PC-9 (cell line): ENCODE data around the gene TAS2R16. TPM values are rescaled to one million over a fixed set of nuclear protein-coding genes. Genes with fewer than 3 reads are reported as not detected.

Experiments used
- BruUV-seq: library from RNA; stranded (reverse); fragments of 400-500 nt; replicated peaks from 2 replicates; lab custom pipeline; 2021; lab: Mats Ljungman, UMichigan
- CTCF ChIA-PET: fragments of 300-600 bp; sonication (Branson Sonifier 250); formaldehyde crosslinking; loops from one replicate; lab custom pipeline; 2022; ENCODE audit warnings: antibody characterized with exemption; lab: Charles Lee
- POLR2A ChIA-PET: fragments of 300-600 bp; sonication (Branson Sonifier 250); formaldehyde crosslinking; loops from one replicate; lab custom pipeline; 2022; ENCODE audit warnings: antibody characterized with exemption; ENCODE audit not compliant: unreplicated experiment; lab: Charles Lee
- DNase-seq, 2 experiments: peaks; one replicate each; pipeline versions ENCODE4 v3.0.0 to v3.0.0-alpha.2; 2015 to 2022; ENCODE audit warnings: mixed read lengths in 1 of 2
- H2AFZ ChIP-seq: fragments of 200-600 bp; sonication (generic); 2 replicates; pipeline ENCODE4 v1.8.1; 2017; ENCODE audit warnings: antibody characterized with exemption
- H3F3A ChIP-seq: fragments of 200-600 bp; sonication (generic); 2 replicates; pipeline ENCODE4 v1.8.1; 2017; ENCODE audit warnings: antibody characterized with exemption, mild to moderate bottlenecking, low read depth; ENCODE audit not compliant: insufficient read depth
- H3K27ac ChIP-seq: fragments of 200-600 bp; sonication (generic); 2 replicates; pipeline ENCODE4 v1.6.1; 2016; ENCODE audit warnings: mixed run types
- H3K27me3 ChIP-seq: fragments of 200-600 bp; sonication (generic); 2 replicates; pipeline ENCODE4 v1.6.1; 2016; ENCODE audit warnings: low read depth, mixed run types; ENCODE audit not compliant: insufficient read depth
- H3K36me3 ChIP-seq: fragments of 200-600 bp; sonication (generic); 2 replicates; pipeline ENCODE4 v1.6.1; 2016; ENCODE audit warnings: low read depth, mixed run types
- H3K4me1 ChIP-seq: fragments of 200-600 bp; sonication (generic); replicated peaks from 2 replicates; pipeline ENCODE4 v1.6.1; 2016; ENCODE audit warnings: mixed run types; ENCODE audit not compliant: insufficient read depth
- H3K4me2 ChIP-seq: fragments of 200-600 bp; sonication (generic); 2 replicates; pipeline ENCODE4 v1.6.1; 2017; ENCODE audit warnings: mixed run types
- H3K4me3 ChIP-seq: fragments of 200-600 bp; sonication (generic); 2 replicates; pipeline ENCODE4 v1.6.1; 2016; ENCODE audit warnings: mixed run types
- H3K79me2 ChIP-seq: fragments of 200-600 bp; sonication (generic); 2 replicates; pipeline ENCODE4 v1.6.1; 2017; ENCODE audit warnings: low read depth, mixed run types
- H3K9me2 ChIP-seq: fragments of 200-600 bp; sonication (generic); 2 replicates; pipeline ENCODE4 v1.8.1; 2017; ENCODE audit warnings: mild to moderate bottlenecking; ENCODE audit not compliant: insufficient read depth
- H3K9me3 ChIP-seq: fragments of 200-600 bp; sonication (generic); 2 replicates; pipeline ENCODE4 v1.8.1; 2016; ENCODE audit warnings: low read depth; ENCODE audit not compliant: insufficient read depth
- H4K20me1 ChIP-seq: fragments of 200-600 bp; sonication (generic); 2 replicates; pipeline ENCODE4 v1.8.1; 2017; ENCODE audit not compliant: insufficient read depth
- EZH2 ChIP-seq: fragments of 200-600 bp; sonication (generic); IDR thresholded peaks from 2 replicates; pipeline ENCODE4 v1.8.0; 2017; ENCODE audit warnings: antibody characterized with exemption, low read depth
- intact Hi-C: fragments of 100-400 bp; cut with micrococcal nuclease; formaldehyde crosslinking; loops from one replicate; pipeline ENCODE4 v1.10.0; 2022; ENCODE audit not compliant: unreplicated experiment
- total RNA-seq: library from RNA; stranded (reverse); gene quantifications from 2 replicates; pipeline ENCODE4 v1.2.3, GENCODE V29; 2021
- TF ChIP-seq, protein P1 (sequence below): fragments of 200-600 bp; sonication (generic); conservative IDR thresholded peaks from 2 replicates; pipeline ENCODE4 v1.6.1; 2017; ENCODE audit warnings: mixed run types, antibody characterized with exemption, mild to moderate bottlenecking, moderate library complexity

The TAS2R16 gene
- total RNA-seq, 1 experiment from 2014 or later: not detected

DNA sequence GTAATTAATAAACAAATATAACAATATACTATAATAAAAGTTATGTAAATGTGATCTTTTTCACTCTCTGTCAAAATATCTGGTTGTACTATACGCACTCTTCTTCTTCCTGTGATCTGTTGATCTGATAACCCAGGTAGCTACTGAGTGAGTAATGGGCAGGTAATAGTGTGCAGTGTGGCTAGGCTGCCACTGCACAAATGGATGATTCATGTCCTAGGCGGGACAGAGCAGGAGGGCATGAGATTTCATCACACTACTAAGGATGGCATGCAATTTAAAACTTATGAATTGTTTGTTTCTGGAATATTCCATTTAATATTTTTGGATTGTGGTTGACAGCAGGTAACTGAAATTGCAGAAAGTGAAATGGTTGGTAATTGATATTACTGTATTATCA, 44.5 kb downstream of the TAS2R16 start:
- TF ChIP-seq, protein P1, sequence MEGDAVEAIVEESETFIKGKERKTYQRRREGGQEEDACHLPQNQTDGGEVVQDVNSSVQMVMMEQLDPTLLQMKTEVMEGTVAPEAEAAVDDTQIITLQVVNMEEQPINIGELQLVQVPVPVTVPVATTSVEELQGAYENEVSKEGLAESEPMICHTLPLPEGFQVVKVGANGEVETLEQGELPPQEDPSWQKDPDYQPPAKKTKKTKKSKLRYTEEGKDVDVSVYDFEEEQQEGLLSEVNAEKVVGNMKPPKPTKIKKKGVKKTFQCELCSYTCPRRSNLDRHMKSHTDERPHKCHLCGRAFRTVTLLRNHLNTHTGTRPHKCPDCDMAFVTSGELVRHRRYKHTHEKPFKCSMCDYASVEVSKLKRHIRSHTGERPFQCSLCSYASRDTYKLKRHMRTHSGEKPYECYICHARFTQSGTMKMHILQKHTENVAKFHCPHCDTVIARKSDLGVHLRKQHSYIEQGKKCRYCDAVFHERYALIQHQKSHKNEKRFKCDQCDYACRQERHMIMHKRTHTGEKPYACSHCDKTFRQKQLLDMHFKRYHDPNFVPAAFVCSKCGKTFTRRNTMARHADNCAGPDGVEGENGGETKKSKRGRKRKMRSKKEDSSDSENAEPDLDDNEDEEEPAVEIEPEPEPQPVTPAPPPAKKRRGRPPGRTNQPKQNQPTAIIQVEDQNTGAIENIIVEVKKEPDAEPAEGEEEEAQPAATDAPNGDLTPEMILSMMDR: no peak
- no peak for TF ChIP-seq EZH2
- no TSS peak for BruUV-seq
- H3K27ac ChIP-seq: no peak overlapping the region
- POLR2A ChIA-PET: no interaction called here
- no peaks in the 10 kb centered on the region for H3K27me3 ChIP-seq
- H2AFZ ChIP-seq: no peak overlapping the region
- H3K9me2 ChIP-seq: no peaks in the 10 kb centered on the region
- H3K79me2 ChIP-seq: no peaks in the 10 kb centered on the region
- DNase-seq: no peak
- no peaks in the 10 kb centered on the region for H4K20me1 ChIP-seq
- H3K36me3 ChIP-seq: no peaks in the 10 kb centered on the region
- H3K4me2 ChIP-seq: no peak overlapping the region
- H3K9me3 ChIP-seq: no peaks in the 10 kb centered on the region
- intact Hi-C loops: no loop called here
- H3K4me3 ChIP-seq: no peak overlapping the region
- CTCF ChIA-PET: no interaction called here
- H3F3A ChIP-seq: no peaks in the 10 kb centered on the region
- no peaks in the 10 kb centered on the region; the same call in 1 of the 2 replicates for H3K4me1 ChIP-seq

GRCh38 chr7:122949186-122949585, 46.3 kb downstream of the TAS2R16 start:
- no peaks in the 10 kb centered on the region for H4K20me1 ChIP-seq
- H3K9me2 ChIP-seq: no peaks in the 10 kb centered on the region
- no TSS peak for BruUV-seq
- no peaks in the 10 kb centered on the region; the same call in 1 of the 2 replicates for H3K4me1 ChIP-seq
- no peaks in the 10 kb centered on the region for H3F3A ChIP-seq
- no peak for TF ChIP-seq EZH2
- TF ChIP-seq, protein P1: no peak
- no peak for DNase-seq
- ChIA-PET POLR2A (no interaction called here), CTCF (no interaction called here)
- no peak overlapping the region for H3K4me2 ChIP-seq
- H2AFZ ChIP-seq: no peak overlapping the region
- no peaks in the 10 kb centered on the region for H3K27me3 ChIP-seq
- no peaks in the 10 kb centered on the region for H3K9me3 ChIP-seq
- no peak overlapping the region for H3K27ac ChIP-seq
- H3K4me3 ChIP-seq: no peak overlapping the region
- intact Hi-C loops: no loop called here
- no peaks in the 10 kb centered on the region for H3K36me3 ChIP-seq
- no peaks in the 10 kb centered on the region for H3K79me2 ChIP-seq

Other genes starting within 250 kb of the TAS2R16 start
- 9.9 and 11.9 TPM in 2 replicates for gene CADPS2, start 109.2 kb downstream of the TAS2R16 start, total RNA-seq
- gene SLC13A1, start 204.3 kb upstream of the TAS2R16 start, total RNA-seq: not detected in 2 replicates